Dermis microvascular lymphatic vessel endothelial cell (primary cell): ENCODE results near the gene CPA1. TPM values are rescaled to one million over a fixed set of nuclear protein-coding genes. Genes with fewer than 3 reads are reported as not detected.

ENCODE experiments used
- DNase-seq, 2 donors: peaks; one replicate each; pipeline versions ENCODE4 v3.0.0 to v3.0.0-alpha.2; 2010; ENCODE audit warnings: low read depth in 2 of 2
- total RNA-seq: library from RNA; depleted of rRNA; stranded (reverse); fragments of >200 nt; gene quantifications from 2 replicates; pipeline ENCODE4 v1.2.1, GENCODE V29; 2014

Gene CPA1
- total RNA-seq, 1 donor from 2014 or later = not detected

DNA sequence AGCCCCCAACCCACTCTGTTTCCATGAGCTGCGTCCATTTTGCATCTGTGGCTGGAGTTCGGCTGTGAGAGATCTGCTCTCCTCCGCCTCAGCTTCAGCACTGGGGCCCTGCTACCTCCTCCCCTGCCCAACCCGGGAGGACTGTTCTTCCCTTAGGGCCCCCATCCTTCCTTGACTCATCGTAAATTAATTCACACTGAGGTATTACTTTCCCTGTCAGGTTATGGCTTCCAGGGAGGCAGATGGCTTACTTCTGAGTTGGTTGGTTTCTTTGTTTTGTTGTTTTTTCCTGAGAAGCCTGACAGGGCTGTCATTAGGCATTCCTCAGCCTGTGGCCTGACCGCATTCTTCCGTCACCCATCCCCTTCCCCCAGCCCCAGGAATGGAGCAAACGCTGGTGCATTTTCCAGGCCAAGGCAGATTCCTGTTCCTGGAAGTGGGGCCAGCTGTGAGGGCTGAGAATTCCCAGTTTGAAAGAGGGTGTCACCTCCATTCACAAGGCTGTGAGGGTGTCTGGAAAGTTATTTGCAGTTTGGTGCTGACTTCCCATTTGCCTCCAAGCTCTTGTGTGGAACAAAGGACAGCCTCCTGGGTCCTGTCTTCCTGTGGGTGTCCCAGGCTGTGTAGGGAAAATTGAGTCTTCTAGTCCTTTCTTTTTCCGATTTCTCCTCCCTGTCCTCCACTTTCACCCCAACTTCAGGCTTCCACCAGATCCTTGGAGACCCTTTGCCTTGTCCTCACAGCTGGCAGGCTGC, 24.0 kb upstream of the CPA1 start:
- DNase-seq = peak in 1 of 2 donors; percentile 29

- peak; percentile 65 to 69 for DNase-seq
Measured at GRCh38 chr7:130356876-130357611, 23.2 kb upstream of the CPA1 start.

GRCh38 chr7:130358471-130358870, 21.8 kb upstream of the CPA1 start:
- DNase-seq = no peak

DNA sequence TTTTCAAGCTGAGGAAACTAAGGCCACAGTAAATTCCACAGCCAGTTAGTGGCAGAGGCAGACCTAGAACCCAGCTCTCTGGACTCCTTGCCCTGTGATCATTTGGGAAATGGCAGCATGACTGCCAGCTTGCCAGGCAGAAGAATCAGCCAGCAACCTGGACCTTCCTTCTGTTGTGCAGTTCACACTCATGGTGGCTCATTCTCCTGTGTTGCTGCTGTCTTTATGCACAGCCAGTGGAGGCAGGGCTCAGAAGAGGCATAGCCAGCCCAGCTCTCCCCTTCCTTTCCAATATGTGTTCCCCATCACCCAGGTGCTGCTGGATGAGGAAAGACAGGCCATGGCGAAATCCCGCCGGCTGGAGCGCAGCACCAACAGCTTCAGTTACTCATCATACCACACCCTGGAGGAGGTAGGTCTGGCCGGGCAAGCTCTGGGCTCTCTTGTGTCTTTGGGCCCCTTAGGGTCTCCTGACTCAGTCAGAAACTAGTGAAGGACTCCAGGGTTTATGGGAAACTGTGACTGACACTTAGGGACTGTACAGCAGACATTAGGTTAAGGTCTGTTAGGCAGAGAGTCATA, 20.9 kb upstream of the CPA1 start:
- no peak for DNase-seq

- DNase-seq = no peak
Measured at GRCh38 chr7:130360518-130360917, 19.8 kb upstream of the CPA1 start.

DNA sequence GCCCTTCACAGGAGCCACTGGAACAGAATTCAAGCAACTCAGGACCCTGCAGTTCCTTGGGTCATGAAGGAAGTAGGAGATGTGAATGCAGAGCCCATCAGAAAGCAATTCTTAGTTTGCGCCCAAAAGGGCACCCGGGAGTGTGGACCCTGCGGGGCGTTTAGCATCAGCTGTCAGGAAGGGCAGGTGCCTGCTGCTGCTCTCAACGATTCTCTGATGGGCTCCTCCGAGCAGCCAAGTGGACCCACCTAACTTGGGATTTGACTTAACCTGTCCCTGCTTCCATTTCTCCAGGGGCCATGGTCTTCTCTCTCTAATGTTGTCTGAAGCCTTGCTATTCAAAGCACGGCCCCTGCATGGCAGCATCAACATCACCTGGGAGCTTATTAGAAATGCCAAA, 18.6 kb upstream of the CPA1 start:
- DNase-seq = no peak

DNA sequence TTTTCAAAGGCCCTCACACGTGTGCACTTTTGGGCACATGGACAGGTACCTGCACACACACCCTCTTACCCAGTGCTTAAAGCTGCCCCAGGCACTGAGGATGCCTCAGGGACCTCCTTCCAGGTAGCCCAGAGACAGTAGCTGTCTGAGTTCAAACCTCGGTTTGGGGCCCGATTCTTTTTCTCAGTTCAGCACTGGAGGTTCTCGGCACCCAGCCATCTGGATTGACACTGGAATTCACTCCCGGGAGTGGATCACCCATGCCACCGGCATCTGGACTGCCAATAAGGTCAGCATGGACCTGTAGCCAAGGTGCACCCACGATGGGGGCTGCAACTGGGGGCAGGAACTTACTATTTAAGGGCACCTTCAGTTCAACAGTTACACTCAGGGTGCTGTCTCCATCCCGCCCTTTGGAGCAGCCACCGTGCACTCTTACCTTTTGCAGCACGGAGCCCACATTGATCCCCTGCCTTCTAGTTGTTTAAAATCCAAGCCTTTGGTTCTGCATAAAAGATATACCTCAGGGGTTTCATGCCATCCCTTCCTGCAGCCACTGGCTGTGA, 18.0 kb upstream of the CPA1 start:
- DNase-seq = no peak

- peak in 1 of 2 donors; percentile 72 for DNase-seq
Measured at GRCh38 chr7:130363026-130363847, 17.1 kb upstream of the CPA1 start.

- DNase-seq = no peak
Measured at GRCh38 chr7:130364451-130364850, 15.8 kb upstream of the CPA1 start.

DNA sequence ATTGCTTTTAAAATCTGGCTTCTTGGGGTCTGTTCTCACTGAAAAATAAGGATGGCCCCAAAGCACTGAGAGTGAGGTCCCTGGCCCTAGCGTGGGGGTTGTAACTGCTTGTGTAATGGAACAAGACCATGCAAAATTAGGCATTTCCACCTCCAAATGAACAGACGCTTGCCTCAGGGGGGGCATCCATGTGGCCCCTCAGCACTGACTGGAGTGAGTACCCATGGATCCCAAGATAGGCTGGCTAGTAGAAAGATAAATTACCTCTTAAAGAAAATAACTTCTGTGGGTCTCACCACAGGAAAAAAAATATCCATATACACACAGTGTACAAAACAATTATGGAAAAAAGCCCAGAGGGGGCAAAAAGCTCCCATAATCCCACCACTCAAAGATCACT, 15.2 kb upstream of the CPA1 start:
- DNase-seq = no peak

DNA sequence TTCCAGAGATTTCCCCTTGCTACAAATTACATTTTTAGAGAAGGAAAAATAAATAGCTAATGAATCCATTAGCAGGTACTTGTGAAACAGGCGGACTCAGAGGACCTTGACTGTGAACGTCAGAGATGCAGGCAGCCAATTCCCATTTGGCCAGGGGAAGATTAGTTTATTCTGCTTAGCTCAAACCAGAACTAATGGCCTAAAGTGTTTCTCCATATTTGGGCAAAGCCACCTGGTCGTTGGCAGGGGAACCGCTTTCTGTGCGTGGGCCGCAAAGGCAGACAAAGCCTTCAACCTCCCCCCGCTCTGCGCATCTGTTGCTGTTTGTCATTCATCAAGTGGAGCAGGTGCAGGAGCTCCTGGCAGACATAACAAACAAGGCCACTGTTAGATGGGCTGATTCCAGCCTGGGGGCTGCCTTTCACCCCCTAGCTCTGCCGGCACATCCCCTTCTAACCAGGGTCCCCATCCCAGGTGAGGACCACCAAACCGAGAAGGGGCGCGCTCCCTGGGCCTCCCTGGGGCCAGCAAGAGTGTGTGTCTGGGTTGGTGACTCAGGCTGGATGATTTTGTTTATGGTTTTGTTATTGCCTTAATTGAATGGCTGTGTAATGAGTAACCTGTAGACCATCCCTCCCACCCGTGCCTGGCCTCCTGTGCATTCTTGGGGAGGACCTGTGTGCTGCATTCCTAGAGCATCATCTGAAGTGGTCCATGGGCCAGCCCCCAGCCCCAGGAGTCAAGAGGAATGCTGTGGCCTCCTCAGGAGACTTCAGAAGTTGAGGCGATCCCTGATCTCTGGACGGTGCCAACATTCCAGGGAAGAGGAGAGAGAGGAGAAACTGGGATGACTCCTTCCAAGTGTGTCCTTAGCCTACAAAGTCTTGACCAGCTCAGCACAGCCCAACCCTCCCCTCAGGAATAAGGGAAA, 14.5 kb upstream of the CPA1 start:
- no peak for DNase-seq

GRCh38 chr7:130366564-130366963, 13.7 kb upstream of the CPA1 start:
- no peak for DNase-seq

GRCh38 chr7:130367088-130367755, 13.1 kb upstream of the CPA1 start:
- DNase-seq = no peak

DNA sequence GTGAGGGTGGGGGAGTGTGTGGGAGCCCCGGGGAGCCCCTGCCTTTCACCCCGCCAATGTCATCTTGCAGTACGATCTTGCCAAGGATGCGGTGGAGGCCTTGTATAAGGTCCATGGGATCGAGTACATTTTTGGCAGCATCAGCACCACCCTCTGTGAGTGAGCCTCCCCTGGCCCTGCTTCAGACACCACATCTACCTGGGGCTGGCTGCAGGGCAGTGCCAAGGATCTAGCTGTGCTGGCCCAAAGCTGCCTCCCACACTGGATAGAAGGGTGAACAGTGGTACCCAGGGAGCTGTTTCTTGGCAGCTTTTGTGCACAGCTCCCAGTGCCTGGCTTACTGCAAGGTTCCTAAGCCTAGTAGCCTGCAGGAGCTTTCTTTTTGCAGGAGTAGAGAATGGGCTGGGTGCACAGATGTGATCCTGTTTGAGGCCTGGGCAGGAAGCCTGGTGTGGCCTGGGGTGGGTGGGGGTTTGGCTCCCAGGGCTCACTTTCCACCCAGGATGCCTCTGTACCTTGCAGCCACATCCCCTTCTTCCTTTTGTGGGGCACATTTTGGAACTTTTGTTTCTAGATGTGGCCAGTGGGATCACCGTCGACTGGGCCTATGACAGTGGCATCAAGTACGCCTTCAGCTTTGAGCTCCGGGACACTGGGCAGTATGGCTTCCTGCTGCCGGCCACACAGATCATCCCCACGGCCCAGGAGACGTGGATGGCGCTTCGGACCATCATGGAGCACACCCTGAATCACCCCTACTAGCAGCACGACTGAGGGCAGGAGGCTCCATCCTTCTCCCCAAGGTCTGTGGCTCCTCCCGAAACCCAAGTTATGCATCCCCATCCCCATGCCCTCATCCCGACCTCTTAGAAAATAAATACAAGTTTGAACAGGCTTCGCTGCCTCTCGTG, 12.2 kb upstream of the CPA1 start:
- DNase-seq = no peak

- peak in 1 of 2 donors; percentile 66 for DNase-seq
Measured at GRCh38 chr7:130369110-130369711, 11.1 kb upstream of the CPA1 start.

DNA sequence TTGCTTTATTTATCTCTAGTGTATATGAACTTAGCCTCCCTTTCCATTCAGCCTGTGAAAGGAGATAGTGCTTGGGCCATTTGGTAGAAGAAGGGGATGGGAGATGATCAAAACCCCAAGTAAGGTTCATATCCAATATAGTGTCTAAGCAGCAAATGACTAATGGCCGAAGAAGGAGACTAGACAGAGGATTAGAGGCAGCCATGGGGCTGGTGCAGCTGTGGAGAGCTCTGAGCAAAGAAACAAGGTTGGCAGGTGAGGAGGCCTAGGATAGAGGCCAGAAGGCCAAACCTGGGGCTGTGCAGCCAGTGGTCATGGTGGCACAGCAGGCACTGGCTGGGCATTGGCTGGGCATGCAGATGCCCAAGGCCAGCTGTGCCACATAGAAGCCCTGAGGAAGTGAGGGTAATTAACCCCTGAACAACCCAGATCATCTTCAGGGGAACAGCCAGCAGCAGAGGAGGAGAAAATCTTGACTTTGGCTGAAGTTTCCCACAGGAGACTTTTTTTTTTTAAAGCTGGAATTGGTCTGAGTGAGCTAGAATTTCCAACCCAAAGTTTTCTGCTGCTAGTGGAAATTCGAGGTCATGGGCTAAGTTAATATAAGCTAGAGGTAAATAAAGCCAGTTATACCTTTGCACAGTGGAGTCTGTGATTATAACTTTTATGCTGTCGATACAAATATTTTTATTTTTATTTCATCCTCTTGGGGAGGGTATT, 10.3 kb upstream of the CPA1 start:
- DNase-seq = no peak

- no peak for DNase-seq
Measured at GRCh38 chr7:130371046-130371445, 9.2 kb upstream of the CPA1 start.
